HPDE6-E6E7 (cell line): ENCODE results near the gene OR3A1.
"Not testable (repeated sequence)": the region's sequence is repeated elsewhere in the genome, so short reads cannot be mapped to it uniquely, and the experiment has no call there.

Experiments
- DNase-seq: peaks from one replicate; pipeline ENCODE4 v3.0.0; 2011; ENCODE audit warnings: missing footprints; ENCODE audit errors: extremely low spot score

The OR3A1 gene, protein sequence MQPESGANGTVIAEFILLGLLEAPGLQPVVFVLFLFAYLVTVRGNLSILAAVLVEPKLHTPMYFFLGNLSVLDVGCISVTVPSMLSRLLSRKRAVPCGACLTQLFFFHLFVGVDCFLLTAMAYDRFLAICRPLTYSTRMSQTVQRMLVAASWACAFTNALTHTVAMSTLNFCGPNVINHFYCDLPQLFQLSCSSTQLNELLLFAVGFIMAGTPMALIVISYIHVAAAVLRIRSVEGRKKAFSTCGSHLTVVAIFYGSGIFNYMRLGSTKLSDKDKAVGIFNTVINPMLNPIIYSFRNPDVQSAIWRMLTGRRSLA

GRCh38 chr17:3298260-3298659 lies at the start of gene OR3A1:
Gene OR3A1, minus strand, starts transcription at chr17:3298360. Its CDS starts 5,778 bp downstream, at chr17:3292582.
- no peak for DNase-seq

DNA sequence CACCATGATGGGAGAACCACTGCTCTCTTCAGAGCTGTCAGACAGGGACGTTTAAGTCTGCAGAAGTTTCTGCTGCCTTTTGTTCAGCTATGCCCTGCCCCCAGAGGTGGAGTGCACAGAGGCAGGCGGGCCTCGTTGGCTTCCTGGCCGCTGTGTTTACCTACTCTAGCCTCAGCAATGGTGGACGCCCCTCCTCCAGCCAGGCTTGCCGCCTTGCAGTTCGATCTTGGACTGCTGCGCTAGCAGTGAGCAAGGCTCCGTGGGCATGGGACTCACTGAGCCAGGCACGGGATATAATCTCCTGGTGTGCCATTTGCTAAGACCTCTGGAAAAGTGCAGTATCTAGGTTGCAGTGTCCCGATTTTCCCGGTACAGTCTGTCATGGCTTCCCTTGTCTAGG lies 44.6 kb upstream of the OR3A1 start:
- DNase-seq = not testable (repeated sequence)

- DNase-seq = no peak
These were observed 37.7 kb upstream of the OR3A1 start for GRCh38 chr17:3335876-3336275.

GRCh38 chr17:3318336-3318735 lies 20.2 kb upstream of the OR3A1 start:
- DNase-seq = peak; percentile 37

DNA sequence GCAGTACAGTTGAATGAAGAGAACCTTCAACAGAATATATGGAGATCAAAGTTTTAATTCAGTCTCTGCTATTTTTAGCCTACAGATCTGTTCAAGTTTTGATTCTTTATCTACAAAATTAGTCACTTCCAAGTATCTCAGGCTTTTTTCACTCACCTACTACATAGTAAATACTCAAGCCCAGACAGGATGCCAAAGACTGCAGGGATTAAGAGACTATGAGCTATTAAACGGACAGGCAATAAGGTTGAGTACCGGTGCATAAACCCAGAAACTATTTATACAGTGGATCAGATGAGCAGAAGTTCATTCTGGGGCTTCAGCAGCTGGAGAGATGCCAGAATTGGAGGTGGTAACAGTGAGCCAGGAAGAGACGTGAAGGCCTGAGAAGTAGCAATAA lies 18.7 kb upstream of the OR3A1 start:
- no peak for DNase-seq

DNA sequence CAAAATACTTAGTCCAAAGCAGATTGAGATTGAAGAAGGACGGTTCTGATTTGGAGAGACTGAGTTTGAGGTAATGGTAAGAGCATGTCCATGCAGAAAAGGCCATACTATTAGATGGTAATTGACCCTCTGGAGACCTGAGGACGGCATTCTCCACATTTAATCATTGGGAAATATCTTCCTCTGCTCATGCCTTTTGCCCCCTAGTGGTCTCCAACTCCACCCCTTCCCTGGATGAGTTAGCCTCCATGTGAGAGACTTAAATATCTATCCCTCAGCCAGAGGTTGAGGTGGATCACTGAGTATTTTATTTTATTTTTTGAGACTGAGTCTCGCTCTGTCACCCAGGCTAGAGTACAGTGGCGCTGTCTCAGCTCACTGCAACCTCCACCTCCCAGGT lies 10.4 kb upstream of the OR3A1 start:
- no peak for DNase-seq

DNA sequence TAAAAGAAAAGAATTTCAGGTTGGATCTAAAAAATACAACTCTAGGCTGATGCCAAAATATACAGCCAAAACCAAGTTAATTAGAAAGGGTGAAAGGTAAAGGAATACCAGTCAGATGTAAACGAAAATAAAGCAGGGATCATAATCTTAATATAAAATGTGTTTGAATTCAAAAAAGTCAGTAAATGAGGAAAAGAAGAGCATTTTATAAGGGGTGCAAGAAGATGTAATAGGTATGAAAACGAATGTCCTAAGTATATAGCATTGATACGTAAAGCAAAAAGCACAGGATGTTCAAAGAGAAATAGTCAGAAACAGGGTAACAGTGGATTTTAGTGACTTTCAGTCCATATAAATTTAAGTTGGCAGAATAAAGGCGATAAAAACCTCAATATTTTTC lies 2.5 kb downstream of the OR3A1 start:
- no peak for DNase-seq

DNA sequence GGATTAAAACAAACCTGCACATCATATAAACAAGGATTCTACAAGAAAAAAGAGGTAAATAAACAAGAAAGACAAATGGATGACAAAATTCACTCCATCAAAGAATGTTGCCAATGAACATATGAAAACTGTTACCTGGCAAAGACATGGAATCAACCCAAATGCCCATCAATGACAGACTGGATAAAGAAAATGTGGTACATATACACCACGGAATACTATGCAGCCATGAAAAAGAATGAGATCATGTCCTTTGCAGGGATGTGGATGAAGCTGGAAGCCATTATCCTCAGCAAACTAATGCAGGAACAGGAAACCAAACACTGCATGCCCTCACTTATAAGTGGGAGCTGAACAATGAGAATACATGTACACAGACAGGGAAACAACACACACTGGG lies 4.6 kb downstream of the OR3A1 start:
- DNase-seq = not testable (repeated sequence)

DNA sequence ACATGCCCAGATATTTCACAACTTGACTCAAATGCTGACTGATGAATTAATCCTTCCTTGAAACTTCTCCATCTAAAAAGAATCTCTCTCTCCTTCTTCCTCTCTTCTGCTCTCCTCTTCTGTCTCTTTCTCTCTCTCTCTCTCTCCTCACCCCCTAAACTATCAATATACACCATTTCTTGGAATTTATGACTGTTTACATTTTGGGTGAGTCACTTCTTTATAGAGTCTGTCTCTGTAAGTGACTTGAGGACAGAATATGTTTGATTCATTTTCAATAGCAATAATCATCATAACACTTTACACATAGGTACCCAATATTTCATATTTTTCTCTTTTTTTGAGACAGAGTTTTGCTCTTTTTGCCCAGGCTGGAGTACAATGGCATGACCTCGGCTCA lies 15.3 kb downstream of the OR3A1 start:
- no peak for DNase-seq

DNA sequence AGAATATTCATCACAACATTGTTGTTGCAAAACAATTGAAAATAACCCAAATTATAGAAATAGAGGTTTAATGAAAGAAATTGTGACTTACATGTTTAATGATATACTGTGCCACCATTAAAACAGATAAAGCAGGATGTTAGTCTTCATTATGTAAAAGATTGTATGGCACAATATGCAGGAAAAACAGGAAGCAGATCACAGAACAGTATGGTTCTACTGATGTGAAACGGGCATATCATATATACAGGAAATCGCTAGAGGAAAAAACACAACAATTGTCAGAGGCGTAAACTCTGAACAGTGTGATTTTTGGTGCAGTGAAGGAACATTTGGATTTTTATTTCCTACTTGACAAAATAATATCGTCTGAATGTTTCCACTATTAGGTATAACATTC lies 22.0 kb downstream of the OR3A1 start:
- DNase-seq = no peak

- DNase-seq = no peak
These were observed 26.9 kb downstream of the OR3A1 start for GRCh38 chr17:3271072-3271848.

GRCh38 chr17:3260600-3260999 lies 37.6 kb downstream of the OR3A1 start:
- no peak for DNase-seq

- no peak for DNase-seq
These were observed 38.0 kb downstream of the OR3A1 start for GRCh38 chr17:3260163-3260562.

DNA sequence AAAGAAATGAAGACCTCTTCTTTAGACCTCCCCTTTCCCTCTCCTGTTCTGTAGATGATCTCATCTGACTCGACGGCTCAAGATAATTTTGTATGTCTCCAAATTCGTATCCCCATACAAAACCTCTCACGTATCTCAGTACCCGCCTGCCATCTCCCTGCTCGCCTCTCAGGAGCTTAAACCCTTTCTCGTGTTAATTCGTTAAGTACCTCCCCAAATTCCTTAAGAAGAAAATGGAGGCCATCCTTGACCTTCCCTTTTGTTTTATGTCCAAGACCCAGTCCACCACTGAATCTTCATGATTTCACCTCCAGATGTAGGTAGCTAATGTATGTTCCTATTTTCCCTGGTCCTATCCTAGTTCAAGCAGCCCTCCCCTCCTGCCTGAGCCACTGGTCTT lies 41.6 kb downstream of the OR3A1 start:
- no peak for DNase-seq

DNA sequence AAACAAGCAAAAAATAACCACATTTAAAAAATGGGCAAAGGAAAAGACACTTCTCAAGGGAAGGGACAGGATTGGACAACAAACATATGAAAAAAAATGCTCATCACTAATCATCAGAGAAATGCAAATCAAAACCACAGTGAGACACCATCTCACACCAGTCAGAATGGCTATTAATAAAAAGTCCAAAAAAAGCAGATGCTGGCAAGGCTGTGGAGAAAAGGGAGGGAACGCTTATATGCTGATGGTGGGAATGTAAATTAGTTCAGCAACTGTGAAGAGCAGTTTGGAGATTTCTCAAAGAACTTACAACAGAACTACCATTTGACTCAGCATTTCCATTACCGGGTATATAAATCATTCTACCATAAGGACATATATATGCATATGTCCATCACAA lies 49.1 kb downstream of the OR3A1 start:
- DNase-seq = not testable (repeated sequence)

DNA sequence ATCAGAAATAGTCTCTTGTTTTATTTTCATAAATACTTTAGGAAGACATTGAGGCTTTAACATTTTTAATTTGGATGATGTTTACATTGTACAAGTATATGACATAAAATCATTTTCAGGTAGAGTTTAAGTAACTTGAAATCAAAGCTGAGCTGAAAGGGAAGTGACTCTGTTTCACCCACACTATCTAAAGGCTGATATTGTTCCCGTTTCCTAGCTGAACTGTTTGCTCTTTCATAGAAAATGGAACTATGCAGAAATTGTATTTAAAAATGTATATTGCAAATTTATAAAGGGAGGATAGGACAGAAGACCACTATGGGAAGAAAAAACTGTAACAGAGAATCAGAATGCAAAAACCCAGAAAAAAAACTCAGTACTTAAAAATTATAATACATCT lies 53.3 kb downstream of the OR3A1 start:
- DNase-seq = not testable (repeated sequence)

- DNase-seq = not testable (repeated sequence)
These were observed 57.1 kb downstream of the OR3A1 start for GRCh38 chr17:3241044-3241443.
